Measurements from ENCODE around the gene TRABD.

DNA sequence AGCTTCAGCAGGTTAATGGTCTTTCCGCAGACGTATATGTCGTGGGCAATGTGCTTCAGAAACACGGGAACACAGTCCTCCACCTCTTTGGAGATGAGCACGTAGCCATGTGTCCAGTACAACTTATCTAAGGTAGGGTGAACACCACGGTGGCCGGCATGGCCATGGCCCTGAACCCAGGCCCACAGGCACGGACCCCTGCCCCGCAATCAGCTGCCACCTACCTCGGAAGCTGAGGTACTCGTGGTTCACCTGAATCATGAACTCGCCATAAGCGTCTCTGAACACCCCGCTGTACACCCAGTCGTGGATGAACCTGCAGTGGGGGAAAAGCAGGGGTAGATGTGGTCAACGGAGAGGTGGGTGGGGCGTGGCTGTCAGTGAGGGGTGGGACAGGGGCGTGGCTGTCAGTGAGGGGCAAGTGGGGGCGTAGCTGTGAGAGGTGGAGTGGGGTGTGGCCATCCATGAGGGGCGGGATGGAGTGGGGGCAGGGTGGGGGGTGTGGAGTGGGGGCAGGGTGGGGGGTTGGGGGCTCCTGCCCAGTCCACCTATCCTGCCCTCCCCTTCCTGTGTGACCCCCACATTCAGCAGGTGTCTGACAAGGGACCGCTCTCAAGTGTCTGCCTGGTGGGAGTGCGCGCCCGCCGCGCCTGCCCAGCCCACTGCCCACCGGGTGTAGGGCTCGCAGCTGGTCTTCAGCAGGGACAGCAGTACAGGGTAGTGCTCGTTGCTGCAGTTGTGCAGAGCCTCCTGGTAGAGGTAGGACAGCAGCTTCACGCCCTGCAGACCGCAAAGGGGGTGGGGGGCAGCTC lies 40.6 kb downstream of the TRABD start:
- TF ChIP-seq, protein P1, sequence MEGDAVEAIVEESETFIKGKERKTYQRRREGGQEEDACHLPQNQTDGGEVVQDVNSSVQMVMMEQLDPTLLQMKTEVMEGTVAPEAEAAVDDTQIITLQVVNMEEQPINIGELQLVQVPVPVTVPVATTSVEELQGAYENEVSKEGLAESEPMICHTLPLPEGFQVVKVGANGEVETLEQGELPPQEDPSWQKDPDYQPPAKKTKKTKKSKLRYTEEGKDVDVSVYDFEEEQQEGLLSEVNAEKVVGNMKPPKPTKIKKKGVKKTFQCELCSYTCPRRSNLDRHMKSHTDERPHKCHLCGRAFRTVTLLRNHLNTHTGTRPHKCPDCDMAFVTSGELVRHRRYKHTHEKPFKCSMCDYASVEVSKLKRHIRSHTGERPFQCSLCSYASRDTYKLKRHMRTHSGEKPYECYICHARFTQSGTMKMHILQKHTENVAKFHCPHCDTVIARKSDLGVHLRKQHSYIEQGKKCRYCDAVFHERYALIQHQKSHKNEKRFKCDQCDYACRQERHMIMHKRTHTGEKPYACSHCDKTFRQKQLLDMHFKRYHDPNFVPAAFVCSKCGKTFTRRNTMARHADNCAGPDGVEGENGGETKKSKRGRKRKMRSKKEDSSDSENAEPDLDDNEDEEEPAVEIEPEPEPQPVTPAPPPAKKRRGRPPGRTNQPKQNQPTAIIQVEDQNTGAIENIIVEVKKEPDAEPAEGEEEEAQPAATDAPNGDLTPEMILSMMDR (IDR thresholded peaks at IDR 0.05): no peak
- TF ChIP-seq POLR2AphosphoS5 (IDR thresholded peaks at IDR 0.05): no peak

All from breast epithelium (tissue), 3 donors.